ENCODE data around the gene LCLAT1.

GRCh38 chr2:30655660-30656059 is 208.6 kb downstream of the LCLAT1 start:
- TF ChIP-seq CTCF (IDR thresholded peaks at IDR 0.05; ENCODE audit: insufficient read depth, low read length, poor library complexity, severe bottlenecking) (no peak), EZH2phosphoT487 (conservative IDR thresholded peaks at IDR 0.05; ENCODE audit: low read length) (no peak)
